SU-DHL-6 (cell line): ENCODE measurements around the gene CNOT4.

Experiments used
- EZH2phosphoT487 ChIP-seq: fragments of 200-600 bp; sonication (generic), shearing (Covaris generic); conservative IDR thresholded peaks from 2 replicates; pipeline ENCODE4 v1.6.1; 2018; ENCODE audit warnings: mild to moderate bottlenecking, antibody characterized with exemption, low read length, moderate library complexity, mixed read lengths
- TF ChIP-seq, protein P1 (sequence below): fragments of 200-600 bp; sonication (generic); IDR thresholded peaks from one replicate; pipeline ENCODE4 v1.5.1; 2017; ENCODE audit warnings: antibody characterized with exemption, mild to moderate bottlenecking, low read length, moderate library complexity; ENCODE audit not compliant: insufficient read depth, poor library complexity, severe bottlenecking

DNA sequence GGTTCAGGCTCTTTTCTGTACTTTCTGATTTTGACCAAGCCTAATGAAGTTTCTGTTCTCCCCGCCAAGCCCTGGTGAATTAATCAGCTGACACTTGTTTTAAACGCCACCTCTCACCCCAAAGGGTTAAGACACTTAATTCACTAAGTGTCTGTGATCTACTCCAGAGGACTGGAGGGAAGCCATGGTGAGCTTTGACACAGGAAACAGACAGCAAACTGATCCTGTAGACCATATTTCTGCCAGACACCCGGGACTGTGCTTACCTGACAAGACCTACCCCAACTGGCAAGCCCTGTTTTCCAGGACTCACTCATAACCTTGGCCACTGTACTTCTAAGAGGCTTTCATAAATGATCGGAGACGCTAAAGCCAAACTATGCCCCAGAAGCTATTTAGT lies 150.3 kb downstream of the CNOT4 start:
- TF ChIP-seq, protein P1, sequence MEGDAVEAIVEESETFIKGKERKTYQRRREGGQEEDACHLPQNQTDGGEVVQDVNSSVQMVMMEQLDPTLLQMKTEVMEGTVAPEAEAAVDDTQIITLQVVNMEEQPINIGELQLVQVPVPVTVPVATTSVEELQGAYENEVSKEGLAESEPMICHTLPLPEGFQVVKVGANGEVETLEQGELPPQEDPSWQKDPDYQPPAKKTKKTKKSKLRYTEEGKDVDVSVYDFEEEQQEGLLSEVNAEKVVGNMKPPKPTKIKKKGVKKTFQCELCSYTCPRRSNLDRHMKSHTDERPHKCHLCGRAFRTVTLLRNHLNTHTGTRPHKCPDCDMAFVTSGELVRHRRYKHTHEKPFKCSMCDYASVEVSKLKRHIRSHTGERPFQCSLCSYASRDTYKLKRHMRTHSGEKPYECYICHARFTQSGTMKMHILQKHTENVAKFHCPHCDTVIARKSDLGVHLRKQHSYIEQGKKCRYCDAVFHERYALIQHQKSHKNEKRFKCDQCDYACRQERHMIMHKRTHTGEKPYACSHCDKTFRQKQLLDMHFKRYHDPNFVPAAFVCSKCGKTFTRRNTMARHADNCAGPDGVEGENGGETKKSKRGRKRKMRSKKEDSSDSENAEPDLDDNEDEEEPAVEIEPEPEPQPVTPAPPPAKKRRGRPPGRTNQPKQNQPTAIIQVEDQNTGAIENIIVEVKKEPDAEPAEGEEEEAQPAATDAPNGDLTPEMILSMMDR, result no peak
- no peak for TF ChIP-seq EZH2phosphoT487
